Activated gamma-delta T cell (primary cell): ENCODE results near the gene BMP7.

Experiments
- DNase-seq: peaks from one replicate; lab custom pipeline; 2025; lab: John Stamatoyannopoulos, UW

Gene BMP7

GRCh38 chr20:57190536-57191264 lies 75.7 kb downstream of the BMP7 start:
- DNase-seq: no peak

GRCh38 chr20:57189713-57190112 lies 76.7 kb downstream of the BMP7 start:
- DNase-seq: no peak

DNA sequence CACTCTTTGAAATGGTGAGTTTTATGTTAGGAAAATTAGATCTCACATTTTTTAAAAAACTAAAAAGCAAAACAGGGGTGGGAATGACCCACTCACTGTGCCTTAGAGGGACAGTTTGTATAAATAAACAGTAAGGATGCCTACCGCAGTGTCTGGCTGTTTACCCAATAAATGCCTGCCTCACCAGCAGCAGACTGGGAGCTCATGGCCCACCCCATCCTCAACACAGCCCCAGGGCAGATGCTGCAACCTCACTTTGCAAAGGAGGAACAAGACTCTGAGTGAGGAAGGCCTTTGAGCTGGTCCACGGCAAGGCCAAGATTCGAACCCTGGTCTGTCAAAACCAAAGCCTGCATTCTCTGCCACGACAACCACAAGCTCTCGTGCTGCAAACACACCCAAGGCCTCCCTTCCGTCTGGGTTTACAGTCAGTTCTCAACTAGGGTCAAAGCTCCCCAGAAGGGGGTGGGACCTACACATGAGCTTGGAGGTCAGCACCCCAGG lies 77.8 kb downstream of the BMP7 start:
- DNase-seq: no peak

GRCh38 chr20:57188056-57188455 lies 78.4 kb downstream of the BMP7 start:
- DNase-seq: no peak

DNA sequence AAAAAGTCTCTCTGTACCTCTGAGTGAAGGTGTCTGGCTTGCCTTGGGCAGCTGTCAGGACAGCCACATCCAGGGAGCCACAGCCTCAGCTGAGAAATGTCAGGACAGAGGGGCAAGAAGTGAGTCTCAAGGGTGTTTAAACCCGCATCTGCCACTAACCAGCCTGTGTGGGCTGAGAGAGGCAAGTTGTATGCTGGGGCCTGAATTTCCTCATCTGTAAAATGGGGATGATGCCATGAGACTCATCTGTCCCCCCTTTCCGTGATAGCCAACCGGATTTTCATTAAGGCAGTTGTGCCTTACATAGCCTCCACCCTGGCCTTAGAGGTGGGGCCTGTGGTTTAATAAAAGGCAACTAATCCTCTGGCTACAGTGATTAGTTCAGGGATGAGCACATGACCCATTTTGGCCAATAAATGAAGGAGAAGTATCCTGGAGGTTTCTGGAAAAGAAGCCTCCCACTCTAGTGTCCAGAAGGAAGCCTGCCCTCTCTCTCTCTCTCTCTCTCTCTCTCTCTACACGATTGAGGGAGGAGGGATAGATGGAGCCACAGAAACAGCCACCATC lies 79.3 kb downstream of the BMP7 start:
- DNase-seq: no peak

DNA sequence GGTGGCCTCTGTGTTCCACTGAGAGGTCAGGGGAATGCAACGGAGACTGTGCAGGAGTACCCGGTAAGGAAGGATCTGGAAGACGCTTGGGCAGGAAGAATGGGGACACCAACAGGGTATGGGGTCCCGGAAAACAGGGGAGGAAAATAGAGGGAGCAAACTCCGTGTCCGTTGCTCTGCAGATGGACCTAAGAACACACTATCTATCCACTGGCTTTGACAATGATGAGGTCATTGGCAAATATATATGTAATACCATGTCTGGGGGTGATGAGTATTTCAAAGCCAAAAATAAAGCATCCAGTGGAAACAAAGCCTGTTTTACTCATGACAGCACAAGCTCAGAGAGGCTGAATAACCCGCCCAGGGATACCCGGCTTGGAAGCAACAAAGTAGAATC lies 80.2 kb downstream of the BMP7 start:
- DNase-seq: no peak

DNA sequence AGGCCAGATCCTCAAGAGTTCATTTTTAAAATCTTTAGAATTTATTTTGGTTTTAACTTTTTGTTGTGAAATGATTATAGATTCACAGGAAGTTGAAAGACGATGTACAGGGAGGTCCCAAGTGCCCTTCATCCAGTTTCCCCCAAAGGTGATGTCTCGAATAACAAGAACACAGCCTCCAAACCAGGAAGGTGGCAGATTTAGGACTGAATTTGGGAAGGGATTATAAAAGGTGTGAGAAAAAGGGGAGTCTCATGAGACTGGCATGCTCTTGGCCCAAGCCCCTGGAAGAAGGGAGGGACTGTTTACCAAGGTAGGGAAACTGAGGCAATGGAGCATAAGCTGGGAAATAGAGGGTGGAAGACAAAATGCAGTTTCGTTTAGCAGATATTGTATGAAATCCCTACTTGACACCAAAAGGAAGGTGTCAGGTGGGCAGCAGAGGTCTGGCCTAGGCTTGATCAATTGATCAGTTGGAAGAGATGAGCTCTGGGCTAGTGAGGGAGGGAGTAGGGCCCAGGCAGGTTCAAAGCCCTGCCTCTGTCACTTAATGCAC lies 81.2 kb downstream of the BMP7 start:
- no peak for DNase-seq

DNA sequence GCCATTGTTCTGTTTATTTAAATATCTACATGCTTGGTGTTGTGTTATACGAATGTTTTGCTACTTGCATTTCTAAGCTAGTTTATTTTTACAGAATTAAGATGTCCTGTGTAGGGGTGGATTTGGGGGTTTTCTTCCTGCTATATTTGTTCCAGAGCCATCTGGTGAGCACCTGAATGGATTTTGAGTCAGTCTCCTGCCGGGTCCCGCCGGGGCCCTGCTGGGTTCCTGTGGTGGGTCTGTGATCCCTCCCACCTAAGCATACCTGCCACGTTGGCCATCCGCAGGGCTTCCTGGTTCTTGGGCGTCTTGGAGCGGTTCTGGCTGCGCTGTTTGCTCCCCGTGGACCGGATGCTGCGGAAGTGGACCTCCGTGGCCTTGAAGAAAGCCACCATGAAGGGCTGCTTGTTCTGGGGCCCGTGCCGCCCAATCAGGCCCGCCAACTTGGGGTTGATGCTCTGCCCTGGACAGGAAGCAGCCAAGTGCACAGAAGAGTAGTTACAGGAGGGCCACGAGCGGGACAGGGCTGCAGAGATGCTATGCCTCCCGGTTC lies 82.9 kb downstream of the BMP7 start:
- no peak for DNase-seq

GRCh38 chr20:57181639-57182038 lies 84.8 kb downstream of the BMP7 start:
- DNase-seq: no peak

DNA sequence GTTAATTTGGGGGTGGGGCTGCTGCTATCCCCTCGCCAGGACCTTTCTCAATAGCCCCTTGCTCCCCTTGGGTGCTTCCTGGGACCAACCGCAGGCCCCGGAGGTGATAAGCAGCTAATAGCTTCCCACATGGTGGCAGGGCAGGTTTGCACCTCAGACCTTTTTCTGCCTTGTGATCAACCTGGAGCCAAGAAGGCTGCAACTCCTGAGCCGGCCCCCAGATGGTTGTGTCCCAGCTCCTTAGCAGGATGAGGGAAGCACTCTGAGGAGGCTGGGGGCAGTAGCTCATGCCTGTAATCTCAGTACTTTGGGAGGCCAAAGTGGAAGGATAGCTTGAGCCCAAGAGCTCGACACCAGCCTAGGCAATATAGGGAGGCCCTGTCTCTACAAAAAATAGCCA lies 85.5 kb downstream of the BMP7 start:
- DNase-seq: no peak

DNA sequence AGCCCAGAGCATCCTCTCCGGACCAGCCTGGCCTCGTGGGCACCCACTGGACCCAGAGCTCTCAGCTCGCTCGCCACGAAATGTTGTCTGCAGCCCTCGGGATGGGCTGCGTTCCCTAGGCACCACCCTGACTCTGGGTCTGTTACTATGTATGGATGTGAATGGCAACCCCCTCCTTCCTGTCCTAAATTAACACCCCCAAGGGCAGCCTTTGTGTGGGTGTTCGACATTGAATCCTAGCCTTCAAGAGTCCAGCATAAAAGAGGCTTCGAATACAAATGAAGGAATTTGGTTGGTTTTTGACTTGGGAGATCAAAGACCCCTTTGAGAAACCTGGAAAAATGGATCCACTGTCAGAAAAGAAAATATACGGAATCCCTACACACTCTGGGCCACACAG lies 86.1 kb downstream of the BMP7 start:
- no peak for DNase-seq

GRCh38 chr20:57179265-57179664 lies 87.2 kb downstream of the BMP7 start:
- no peak for DNase-seq

DNA sequence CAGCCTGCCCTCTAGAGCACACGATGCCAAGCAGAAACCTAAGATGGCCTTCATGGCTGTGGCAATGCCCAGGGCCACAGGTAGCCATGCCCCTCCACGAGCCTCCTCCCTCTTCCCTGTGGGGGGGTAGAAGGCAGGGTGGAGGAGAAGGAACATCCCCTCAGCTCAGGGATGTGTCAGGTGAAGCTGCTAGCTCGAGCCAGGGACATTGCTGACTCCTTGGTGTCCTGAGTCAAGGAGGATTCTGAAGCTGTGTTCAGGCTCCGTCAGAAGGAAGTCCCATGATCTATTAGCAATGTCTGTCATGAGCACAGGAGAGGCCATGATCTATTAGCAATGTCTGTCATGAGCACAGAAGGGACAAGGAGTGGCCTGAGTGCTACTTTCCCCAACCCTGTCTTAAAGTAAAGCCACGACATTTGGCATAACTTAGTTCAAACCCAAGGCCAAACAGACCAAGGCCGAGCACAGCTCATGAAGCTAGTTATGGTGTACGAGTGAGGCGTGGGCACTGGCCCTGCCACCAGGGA lies 87.8 kb downstream of the BMP7 start:
- DNase-seq: no peak

DNA sequence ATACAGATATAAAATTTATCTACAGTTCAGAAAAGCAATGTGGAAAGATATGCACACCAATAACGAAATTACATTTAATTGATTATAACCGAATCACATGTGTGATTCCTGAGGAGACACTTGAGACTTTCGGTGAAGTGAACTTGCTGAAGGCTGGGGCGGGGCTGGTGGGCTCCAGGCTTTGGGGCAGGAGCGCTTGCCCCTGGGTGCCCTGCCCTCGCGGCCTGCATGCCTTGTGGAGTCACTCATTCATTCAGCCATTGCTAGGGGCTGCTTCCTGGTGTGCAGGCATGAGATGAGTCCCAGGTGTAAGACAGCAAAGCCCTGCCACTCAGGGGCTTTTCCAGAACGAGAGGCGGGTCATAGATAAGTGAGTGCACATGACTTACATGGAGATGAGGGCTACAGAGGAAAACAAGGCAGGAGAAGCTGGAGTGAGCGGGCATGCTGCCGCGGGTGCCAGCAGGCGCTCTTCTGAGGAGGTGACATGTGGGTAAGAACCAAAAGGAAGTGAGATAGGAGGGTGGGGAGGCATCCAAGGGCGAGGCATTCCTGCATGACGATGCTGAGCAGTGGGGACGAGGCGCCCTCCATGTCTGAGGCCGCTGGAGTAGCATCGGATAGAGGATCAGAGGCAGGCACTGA lies 88.7 kb downstream of the BMP7 start:
- DNase-seq: no peak

DNA sequence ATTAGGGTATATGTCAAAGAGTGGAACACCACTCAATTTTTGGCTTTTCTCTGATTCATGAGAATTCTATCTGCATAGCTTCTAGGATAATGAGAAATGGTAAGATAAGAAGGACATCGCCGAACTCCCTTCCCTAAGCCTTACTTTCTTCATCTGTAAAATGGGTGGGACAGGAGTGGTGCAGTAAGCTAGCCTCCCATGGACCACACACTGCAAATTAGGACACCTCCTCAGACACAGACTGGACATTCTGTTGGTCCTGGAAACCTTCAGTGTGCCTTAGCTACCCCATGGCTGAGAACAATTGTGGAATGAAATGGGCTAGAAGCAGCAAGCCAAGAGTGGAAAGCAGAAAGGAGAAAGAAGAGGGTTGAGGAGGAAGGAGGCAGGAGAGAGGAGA lies 89.6 kb downstream of the BMP7 start:
- no peak for DNase-seq

DNA sequence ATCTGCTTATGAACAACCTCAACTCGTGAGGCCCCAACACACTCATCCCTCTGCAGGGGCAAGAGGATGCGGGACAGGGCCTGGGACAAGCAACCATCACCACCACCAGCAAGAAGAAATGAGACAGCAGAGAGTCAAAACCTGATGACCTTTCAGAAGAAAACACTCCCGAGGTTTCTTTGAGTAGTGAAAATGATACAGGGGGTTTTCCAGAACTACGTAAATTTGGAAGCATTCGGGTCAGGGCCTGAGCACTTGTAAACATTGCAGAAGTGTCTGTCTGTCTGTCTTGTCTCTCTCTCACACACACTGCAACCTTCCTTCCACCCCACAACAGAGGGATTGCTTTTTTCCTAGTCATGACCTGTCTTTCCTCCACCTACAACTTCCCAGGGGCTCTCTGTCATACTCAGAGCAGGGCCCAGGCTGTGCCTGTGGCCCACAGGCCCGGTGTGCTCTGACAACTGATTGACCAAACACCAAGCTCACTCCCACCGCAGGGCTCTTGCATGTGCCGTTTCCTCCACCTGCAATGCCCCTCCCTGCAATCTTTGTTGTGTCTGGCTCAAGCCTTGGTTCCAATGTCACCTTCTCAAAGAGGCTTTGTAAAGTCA lies 90.9 kb downstream of the BMP7 start:
- no peak for DNase-seq

DNA sequence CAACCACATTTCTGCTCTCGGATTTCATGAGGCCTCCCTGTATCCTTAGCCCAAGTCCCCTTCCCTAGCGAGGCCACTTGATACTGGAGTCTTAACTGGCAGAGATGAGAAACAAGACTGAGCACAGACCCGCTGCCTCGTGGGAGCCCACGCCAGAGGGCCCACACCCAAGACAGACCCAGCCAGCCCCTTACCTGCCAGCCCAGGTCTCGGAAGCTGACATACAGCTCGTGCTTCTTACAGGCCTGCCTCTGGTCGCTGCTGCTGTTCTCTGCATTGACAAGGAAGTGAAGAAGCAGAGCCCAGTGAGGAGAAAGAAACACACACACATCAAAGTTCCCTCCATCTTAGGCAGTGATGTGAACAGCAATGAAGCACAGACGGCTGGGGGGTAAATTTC lies 91.7 kb downstream of the BMP7 start:
- no peak for DNase-seq

DNA sequence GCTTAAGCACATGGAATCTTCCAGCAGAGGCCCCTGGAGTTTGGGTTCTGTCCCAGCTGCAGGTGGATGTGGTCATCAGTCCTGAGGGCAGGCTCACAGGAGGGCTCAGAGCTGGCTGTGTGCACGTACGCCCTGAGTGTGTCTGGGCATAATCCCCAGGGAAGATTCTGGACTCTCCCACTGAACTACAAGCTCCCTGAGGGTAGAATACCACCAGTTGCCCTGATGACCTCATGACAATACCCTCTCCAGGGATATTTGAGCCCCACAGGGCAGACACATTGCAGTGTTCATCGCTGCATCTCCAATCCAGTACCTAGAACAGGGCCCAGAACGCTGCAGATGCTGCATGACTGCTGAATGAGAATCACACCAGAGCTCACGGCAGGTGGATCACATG lies 92.5 kb downstream of the BMP7 start:
- DNase-seq: no peak

- DNase-seq: no peak
Observed at GRCh38 chr20:57173041-57173440, 93.4 kb downstream of the BMP7 start.

- DNase-seq: no peak
Observed at GRCh38 chr20:57170343-57170742, 96.1 kb downstream of the BMP7 start.

GRCh38 chr20:57169162-57169561 lies 97.3 kb downstream of the BMP7 start:
- no peak for DNase-seq
